HG03025 (cell line): ENCODE measurements around the gene IL13.

Source experiments
- ATAC-seq: cut with Tn5 transposase; IDR thresholded peaks from one replicate; pipeline ENCODE4 v1.9.1; 2021; ENCODE audit warnings: mild to moderate bottlenecking, moderate library complexity; ENCODE audit not compliant: unreplicated experiment, low FRiP score

The IL13 gene

GRCh38 chr5:132669455-132669820 lies 11.5 kb downstream of the IL13 start:
- ATAC-seq: no peak

- ATAC-seq: no peak
Observed at GRCh38 chr5:132669966-132670882, 12.3 kb downstream of the IL13 start.

GRCh38 chr5:132671000-132671399 lies 13.0 kb downstream of the IL13 start:
- ATAC-seq: no peak

GRCh38 chr5:132673488-132673887 lies 15.5 kb downstream of the IL13 start:
- no peak for ATAC-seq

- no peak for ATAC-seq
Observed at GRCh38 chr5:132673939-132674630, 16.1 kb downstream of the IL13 start, which contains the start of gene IL4. Gene IL4 (plus strand): TSS chr5:132673989. CDS start chr5:132674051, 62 bp downstream.

- peak; percentile 84 for ATAC-seq
Observed at GRCh38 chr5:132674671-132675506, 16.9 kb downstream of the IL13 start.

- no peak for ATAC-seq
Observed at GRCh38 chr5:132675936-132676689, 18.1 kb downstream of the IL13 start.

- ATAC-seq: no peak
Observed at GRCh38 chr5:132677191-132677590, 19.2 kb downstream of the IL13 start.

GRCh38 chr5:132677682-132678400 lies 19.9 kb downstream of the IL13 start:
- no peak for ATAC-seq

GRCh38 chr5:132678735-132679134 lies 20.8 kb downstream of the IL13 start:
- no peak for ATAC-seq

- ATAC-seq: no peak
Observed at GRCh38 chr5:132679166-132679565, 21.2 kb downstream of the IL13 start.

GRCh38 chr5:132679717-132680380 lies 21.9 kb downstream of the IL13 start:
- ATAC-seq: no peak

GRCh38 chr5:132680780-132681475 lies 23.0 kb downstream of the IL13 start:
- no peak for ATAC-seq

- ATAC-seq: no peak
Observed at GRCh38 chr5:132681476-132681831, 23.5 kb downstream of the IL13 start.

- ATAC-seq: no peak
Observed at GRCh38 chr5:132681983-132682382, 24.0 kb downstream of the IL13 start.

GRCh38 chr5:132684491-132684890 lies 26.5 kb downstream of the IL13 start:
- ATAC-seq: no peak

- ATAC-seq: no peak
Observed at GRCh38 chr5:132684922-132685720, 27.1 kb downstream of the IL13 start.

GRCh38 chr5:132686193-132686592 lies 28.2 kb downstream of the IL13 start:
- no peak for ATAC-seq
